ENCODE measurements around the gene MYPOP.
"Not testable (repeated sequence)": the region's sequence is repeated elsewhere in the genome, so short reads cannot be mapped to it uniquely, and the experiment has no call there.

The MYPOP gene

GRCh38 chr19:45906221-45906620, 3.8 kb upstream of the MYPOP start:
- DNase-seq: no peak

GRCh38 chr19:45905011-45905410, 2.6 kb upstream of the MYPOP start:
- DNase-seq: no peak

- peak; percentile 99 for DNase-seq
These were observed 525 bp upstream of the MYPOP start for GRCh38 chr19:45902651-45903625.

DNA sequence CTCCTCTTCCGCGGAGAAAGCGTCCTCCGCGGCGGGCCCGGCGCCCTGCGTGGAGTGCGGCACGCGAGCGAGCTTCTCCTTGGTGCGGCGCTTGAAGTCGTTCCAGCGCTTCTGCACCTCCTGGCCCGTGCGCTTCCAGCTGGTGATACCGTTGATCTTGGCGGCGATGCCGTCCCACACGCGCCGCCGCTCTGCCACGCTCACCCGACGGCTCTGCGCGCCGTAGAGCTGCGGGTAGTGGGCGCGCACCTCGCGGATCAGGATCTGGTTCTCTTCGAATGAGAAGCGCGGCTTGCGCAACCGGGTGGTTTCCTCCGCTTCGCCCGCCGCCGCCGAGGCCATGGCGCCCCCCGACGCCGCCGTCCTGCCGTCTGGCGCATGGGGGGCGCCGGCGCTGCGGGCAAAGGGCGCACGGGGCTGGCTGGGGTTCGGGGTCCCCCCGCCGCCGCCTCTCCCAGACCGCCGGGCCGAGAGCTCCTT, 941 bp downstream of the MYPOP start:
- peak; percentile 61 for DNase-seq

DNA sequence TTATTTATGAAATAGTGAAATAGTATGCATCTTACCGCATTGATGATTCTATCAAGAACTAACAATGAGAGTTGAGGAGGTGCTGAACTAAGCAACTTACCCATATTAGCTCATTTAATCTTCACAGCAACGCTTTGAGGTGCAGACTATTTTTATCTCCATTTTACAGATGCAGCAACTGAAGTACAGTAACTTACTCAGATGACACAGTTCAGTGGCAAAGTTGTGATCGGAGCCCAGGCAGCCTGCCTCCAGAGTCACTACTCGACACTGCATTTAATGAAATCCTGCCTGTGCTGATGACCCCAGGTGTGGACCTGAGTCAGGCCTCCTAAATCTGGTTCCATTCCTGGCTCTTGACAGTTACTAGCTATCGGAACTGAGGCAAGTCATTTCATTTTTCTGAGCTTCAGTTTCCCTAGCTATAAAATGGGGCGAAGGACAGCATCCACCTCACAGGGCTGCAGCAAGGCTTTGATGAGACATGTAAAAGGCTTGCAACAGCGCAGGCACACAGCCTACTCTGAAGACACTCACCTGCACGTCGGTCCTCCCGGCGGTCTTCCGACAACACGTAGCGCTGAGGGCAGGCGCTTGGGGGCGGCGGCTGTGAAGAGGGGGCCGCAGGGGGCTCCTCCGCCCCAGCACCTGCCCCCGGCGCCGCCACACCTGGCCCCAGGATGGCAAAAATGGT, 1.5 kb downstream of the MYPOP start:
- DNase-seq: no peak

GRCh38 chr19:45899919-45900589, 2.4 kb downstream of the MYPOP start:
- no peak for DNase-seq

GRCh38 chr19:45899253-45899652, 3.2 kb downstream of the MYPOP start:
- DNase-seq: no peak

DNA sequence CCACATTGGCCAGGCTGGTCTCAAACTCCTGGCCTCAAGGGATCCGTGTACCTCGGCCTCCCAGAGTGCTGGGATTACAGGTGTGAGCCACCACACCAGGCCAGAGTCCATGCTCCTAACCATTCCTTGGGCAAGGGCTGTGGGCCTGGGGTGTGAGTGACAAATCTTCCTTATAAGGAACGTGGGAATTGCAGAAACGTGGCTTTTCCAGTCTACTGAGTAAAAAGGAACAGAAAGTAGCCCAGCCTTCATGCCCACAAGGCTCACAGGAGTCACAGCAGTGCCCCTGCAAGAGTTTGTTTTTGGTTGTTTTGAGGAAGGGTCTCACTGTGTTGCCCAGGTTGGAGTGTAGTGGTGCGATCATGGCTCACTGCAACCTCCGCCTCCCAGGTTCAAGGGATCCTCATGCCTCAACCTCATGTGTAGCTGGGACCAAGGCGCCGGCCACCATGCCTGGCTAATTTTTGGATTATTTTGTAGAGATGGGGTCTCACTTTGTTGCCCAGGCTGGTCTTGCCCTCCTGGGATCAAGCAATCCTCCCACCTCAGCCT, 5.1 kb downstream of the MYPOP start:
- DNase-seq: no peak

- not testable (repeated sequence) for DNase-seq
These were observed 6.3 kb downstream of the MYPOP start for GRCh38 chr19:45895983-45896599.

GRCh38 chr19:45895519-45895972, 6.9 kb downstream of the MYPOP start:
- DNase-seq: no peak

GRCh38 chr19:45890877-45891276, 11.5 kb downstream of the MYPOP start:
- DNase-seq: no peak

DNA sequence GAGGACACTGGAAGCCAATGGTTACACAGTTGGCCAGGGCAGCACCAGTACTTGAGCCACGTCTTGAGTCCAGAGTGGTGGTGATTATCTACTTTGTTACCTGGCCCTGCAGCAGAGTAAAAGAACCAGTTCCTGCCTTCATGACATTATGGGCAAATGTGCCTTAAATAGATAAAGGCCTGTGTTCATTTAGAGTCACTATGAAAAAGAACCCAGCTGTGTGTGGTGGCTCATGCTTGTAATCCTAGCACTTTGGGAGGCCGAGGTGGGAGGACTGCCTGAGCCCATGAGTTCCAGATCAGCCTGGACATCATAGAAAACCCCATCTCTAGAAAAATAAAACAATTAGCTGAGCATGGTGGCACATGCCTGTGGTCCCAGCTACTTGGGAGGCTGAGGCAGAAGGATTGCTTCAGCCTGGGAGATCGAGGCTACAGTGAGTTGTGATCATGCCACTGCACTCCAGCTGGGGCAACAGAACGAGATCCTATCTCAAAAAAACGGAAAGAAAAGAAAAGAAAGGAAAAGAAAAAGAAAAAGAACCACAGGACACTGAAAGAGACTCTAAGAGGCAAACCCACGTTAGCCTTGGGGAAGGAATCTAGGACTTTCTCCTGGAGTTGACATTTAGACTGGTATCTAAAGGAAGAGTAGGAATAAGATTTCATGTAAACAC, 13.1 kb downstream of the MYPOP start:
- DNase-seq: no peak

DNA sequence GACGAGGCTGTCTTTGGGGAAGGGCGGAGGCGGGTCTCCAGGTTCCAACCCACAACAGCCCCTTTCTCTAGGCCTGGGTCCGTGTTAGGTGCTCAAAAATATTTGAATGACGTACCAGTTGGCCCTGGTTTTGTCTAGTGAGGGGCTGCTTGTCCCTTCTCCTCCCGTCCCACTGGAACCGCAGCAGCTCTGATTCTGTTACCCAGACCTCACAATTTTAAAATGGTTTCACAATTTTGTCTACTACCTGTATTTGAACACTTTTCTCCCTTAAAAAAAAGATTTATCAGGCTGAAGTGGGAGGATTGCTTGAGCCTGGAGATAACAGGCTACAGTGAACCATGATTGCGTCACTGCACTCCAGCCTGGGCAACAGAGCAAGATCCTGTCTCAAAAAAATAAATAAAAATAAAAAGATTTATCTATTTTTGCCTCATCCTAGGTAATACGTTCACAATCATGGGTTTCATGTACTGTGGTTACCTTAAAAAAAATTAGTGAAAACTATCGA, 15.2 kb downstream of the MYPOP start:
- no peak for DNase-seq

- peak; percentile 91 for DNase-seq
These were observed 15.8 kb downstream of the MYPOP start for GRCh38 chr19:45886427-45887199.

GRCh38 chr19:45885556-45886426, 16.6 kb downstream of the MYPOP start, which contains the start of gene IRF2BP1:
Gene IRF2BP1, minus strand, starts transcription at chr19:45886141. Its CDS starts 367 bp downstream, at chr19:45885774.
- DNase-seq: peak; percentile 92

GRCh38 chr19:45884682-45885555, 17.5 kb downstream of the MYPOP start:
- peak; percentile 49 for DNase-seq

GRCh38 chr19:45883881-45884681, 18.3 kb downstream of the MYPOP start:
- peak; percentile 31 for DNase-seq

DNA sequence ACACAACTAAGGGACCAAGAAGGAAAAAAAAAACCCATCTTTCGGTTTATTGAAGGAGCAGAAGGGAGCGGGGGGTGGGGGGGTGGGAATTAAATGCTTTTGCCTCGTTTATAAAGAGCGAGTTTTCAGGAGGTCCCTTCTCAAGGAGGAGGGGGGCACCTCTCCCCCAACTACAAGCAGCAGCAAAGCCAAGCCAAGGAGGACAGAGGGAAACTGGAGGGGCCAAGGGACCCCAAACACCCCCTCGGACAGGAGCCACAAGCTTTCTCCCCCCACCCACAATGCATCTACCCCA, 18.9 kb downstream of the MYPOP start:
- DNase-seq: no peak
